NCI-H1436 (cell line): ENCODE measurements around the gene PPP1R9A.

Experiments
- DNase-seq: peaks from one replicate; lab custom pipeline; 2025; lab: John Stamatoyannopoulos, UW

The PPP1R9A gene

DNA sequence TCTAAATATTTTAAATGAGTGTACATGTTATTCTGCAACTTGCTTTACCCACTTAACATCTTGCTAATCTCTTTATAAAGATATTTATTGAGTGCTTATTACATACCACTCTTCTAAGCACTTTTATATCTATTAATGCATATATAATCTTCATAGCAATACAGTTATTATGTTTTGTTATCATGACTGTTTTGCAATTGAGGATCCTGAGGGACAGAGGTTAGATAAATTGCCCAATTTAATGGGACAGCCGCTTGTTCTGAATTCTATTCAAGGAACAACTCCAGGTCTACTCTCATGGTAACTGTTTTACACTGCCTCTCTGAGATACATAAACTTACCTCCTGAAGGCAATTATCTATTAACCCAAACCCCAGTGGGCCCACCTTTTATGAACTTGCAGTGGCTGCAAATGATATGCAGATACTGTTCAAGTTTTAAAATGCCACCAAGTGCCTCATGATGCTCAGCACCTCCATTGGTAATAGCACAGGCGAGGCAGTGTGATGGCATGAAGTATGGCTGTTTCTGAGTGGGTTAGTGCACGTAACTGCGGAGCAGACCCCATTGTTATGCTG lies 356.5 kb downstream of the PPP1R9A start:
- no peak for DNase-seq

DNA sequence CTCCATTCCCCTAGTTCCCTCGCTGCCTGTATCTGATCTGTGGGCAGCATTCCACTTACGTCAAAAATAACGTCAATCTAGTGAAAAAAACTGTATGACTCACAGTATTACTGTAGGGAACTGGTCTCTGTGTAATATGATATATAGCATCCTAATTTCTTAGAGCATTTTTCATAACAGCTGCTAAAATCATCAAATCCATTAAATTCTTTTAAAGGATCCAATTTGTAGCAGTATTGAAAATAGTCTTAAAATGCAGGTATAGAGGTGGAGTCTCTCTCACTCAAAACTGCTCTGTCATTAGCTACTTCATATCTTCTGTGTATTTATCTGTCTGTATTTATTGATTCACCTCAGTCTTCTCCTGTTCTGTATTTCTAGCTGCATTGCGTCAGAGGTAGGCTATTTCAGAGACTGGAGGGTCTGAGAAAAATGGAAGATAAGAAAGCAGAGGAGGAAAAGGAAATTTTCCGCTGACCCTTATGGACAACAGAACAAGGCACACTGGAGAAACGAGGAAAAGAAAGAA lies 357.0 kb downstream of the PPP1R9A start:
- no peak for DNase-seq

DNA sequence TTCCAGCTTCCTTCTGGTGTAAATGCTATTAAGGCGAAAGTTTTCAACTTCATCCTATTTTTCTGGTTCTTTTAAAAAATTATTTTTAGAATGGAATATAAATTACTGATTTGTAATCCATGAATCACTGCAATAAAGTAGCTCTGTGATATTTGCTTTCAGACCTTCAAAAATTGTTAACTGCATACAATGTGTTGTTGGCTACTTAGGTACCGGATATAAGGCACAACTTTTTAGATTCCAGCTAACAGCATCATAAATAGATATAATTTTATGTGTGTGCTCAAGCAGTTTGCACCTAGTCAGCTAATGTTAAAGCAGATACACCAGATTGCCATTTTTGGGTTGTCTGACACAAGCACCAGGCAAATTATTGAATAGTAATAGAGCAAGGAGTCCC lies 358.2 kb downstream of the PPP1R9A start:
- DNase-seq = no peak

DNA sequence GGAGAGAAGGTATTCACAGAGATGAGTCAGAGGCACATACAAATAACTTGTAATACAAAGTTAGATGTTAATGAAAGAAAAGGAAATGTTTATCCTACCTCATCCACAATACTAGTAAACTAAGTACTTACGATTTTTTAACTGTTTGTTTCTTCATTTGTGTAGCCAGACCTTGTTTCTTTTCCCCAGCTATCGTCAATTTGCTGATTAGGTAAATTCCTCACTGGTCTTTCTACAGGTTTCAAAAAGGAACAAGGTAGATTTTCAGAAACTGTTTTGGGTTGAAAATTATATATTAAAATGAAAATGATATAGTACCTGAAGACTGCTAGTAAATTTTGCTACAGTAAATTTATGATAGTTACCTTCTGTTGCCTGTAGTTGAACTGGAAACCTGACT lies 360.4 kb downstream of the PPP1R9A start:
- DNase-seq = no peak

- DNase-seq = no peak
Observed at GRCh38 chr7:95269640-95270039, 362.2 kb downstream of the PPP1R9A start.

- DNase-seq = no peak
Observed at GRCh38 chr7:95276114-95276513, 368.7 kb downstream of the PPP1R9A start.

- DNase-seq = no peak
Observed at GRCh38 chr7:95279417-95279816, 372.0 kb downstream of the PPP1R9A start.

DNA sequence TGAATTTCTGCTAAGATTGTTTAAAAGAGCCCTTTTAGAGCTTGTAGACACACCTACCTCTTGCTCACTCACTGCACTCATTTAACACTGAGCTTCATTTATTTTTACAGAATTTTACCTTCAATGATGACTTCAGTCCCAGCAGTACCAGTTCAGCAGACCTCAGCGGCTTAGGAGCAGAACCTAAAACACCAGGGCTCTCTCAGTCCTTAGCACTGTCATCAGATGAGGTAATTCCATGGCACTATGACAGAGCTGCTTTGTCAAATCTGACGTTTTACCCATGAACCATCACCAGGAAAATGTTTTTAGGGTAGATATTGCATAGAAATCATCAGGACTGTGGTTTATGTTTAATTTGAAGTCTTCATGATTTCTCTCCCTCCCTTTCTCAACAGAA lies 378.7 kb downstream of the PPP1R9A start:
- no peak for DNase-seq

GRCh38 chr7:95290166-95290830 lies 382.9 kb downstream of the PPP1R9A start:
- DNase-seq = no peak

DNA sequence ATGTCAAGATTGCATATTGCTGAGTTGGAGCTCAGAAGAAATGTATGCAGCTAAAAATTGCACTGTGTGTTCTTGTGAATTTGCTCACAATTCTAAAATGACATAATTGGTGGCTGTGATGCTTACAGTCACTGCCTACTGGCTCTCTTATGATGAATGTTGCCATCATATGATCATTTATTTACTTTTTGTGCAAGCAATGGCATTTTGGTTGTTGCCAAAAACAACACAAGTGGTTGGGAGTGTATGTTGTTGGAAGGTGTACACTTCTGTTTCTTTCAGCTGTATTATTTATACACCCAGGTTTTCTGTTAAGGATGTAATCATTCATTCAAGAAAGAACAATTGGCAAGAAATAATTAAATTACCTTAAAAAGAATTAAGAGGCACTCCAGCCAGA lies 388.0 kb downstream of the PPP1R9A start:
- DNase-seq = no peak

DNA sequence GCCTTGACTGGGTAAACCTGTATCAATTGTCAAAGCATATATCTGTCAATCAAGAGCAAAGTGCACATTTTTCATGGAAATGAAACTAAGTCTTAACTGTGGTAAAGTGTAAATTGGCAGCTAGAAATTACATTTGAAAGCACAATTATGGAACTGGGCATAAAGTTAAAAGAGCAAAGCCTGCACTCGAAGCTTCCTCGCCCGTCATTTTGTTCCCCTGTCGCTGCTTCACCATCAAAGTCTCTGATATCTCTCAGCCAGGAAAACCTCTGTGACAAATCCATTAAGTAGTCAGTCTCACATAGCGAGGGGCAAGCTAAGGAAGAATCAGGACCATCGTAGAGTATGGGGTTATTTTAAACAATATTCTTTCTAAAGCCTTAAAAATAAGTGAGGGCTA lies 389.1 kb downstream of the PPP1R9A start:
- no peak for DNase-seq

GRCh38 chr7:95297041-95297440 lies 389.6 kb downstream of the PPP1R9A start:
- no peak for DNase-seq

DNA sequence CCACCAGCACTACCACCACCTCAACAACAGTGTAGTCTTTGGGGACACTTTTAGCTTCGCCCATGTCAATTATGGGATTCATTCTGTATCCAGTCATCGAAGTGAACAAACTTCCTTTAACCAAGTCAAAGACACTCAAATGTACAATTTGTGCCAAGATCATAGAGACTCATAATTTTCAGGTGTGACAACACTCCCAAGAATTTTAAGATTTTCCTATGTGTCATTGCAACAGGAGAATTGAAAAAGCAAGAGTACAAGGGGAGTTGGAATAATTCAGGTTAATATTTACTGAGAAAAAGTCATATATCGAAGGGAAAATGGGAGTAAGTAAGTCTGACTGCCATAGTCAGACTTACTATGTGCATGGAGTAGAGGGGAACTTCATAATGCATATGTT lies 390.7 kb downstream of the PPP1R9A start:
- no peak for DNase-seq

- DNase-seq = no peak
Observed at GRCh38 chr7:95303013-95303905, 395.9 kb downstream of the PPP1R9A start.

DNA sequence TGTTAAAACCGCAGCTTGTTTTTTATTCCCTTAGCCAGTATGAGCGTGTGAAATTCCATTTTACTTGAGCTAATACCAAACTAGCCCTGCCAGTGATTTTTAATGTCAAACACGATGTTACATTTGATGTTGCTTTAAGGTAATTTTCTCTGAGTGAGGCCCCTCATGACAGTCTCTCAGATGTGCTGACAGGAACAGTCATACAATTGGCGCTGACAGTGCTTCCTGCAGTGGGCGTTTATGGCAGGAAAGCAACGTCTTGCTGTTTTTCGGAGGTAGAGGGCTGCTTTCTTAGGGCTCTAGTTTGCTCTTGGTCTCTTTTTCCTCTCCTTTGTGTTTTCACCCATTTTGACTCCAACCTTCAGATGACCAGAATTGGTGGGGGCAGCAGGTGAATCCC lies 397.6 kb downstream of the PPP1R9A start:
- no peak for DNase-seq

- DNase-seq = no peak
Observed at GRCh38 chr7:95309951-95310350, 402.6 kb downstream of the PPP1R9A start.

DNA sequence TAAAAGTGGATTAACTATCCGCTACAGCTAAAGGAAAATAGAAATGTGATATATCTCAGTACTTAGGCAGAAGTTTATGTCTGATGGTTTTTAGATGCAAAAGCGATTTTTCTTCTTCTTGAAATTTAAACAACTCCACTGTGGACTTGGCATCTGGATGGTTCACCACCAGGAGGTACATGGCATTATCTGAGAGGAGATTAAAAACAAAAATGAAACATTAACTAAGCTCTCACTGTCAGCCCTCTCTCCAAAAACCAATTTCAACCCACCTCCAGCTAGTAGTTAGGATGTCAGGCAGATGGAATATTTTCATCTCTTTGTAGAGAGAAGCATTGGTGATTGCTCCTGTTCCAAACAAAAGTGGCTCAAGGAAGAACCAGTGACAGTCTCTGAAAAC lies 404.0 kb downstream of the PPP1R9A start:
- no peak for DNase-seq

DNA sequence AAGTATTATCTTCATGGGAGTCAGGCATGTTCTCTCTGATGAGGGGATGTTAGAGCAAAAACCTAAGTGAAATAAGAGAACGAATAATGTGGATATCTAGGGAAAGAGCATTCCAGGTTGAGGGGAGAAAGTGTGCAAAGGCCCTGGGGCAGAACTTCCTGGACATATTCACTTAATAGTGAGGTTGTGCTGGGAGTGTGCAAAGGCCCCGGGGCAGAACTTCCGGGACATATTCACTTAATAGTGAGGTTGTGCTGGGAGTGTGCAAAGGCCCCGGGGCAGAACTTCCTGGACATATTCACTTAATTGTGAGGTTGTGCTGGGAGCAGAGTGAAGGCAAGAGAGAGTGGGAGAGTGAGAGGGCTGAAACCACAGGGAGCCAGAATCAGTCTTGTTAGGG lies 405.2 kb downstream of the PPP1R9A start:
- no peak for DNase-seq

DNA sequence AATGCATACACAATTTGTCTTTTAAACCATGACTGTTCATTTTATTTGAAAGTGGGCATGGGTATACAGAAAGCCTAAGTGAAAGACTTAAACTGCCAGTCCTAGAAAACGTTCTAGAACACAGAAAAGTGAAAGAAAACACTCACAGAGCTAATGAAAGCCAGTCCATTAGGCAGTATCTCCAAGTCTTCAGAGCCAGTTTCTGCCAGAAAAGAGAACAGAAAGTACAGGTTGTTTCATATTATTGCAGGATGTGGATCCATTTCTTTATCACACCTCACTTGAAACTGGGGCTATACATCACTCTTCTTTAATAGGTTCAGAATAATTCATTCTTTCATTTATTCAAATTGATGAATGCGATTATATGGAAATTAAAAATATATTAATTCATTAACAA lies 409.2 kb downstream of the PPP1R9A start:
- DNase-seq = no peak

DNA sequence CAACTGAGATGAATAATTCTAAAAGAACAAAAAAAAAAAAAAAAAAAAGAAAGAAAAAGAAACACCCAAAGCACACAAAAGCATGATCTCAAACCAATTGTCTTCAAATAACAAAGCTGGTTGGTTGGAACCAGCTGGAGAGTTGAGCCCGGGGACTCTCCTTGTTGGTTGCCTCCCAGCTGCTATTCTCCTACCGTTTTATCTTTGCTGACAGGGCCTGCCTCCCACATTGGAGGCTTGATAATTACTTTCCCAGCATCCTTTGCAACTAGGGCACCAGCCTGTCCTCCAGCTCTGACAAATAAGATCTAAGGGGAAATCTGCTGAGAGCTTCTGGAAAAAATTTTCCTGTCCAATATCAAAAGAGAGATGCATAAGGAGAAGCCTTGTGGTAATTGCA lies 410.2 kb downstream of the PPP1R9A start:
- DNase-seq = no peak

DNA sequence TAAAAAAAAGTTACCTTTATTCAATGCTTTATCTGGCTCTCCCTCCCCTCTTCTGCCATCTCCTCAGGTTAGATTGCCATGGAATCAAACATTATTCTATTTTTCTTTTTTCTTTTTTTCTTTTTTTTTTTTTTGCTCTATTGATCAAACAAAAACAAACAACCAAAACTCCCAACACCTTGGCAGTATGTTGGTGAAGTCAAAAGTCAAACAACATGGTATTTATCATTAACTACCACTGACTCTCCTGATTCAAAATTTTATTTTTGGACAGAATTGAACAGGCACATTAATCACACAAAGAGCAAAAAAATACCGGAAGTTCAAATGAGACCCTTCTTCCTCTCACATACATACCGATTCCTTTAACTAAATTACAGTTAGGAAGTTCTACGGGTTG lies 410.6 kb downstream of the PPP1R9A start:
- DNase-seq = no peak

- no peak for DNase-seq
Observed at GRCh38 chr7:95318501-95319100, 411.2 kb downstream of the PPP1R9A start.

GRCh38 chr7:95319570-95319969 lies 412.2 kb downstream of the PPP1R9A start:
- no peak for DNase-seq
